HepG2 (cell line): Measurements from ENCODE around the gene ALDH1L2. TPM values are rescaled to one million over a fixed set of nuclear protein-coding genes. Genes with fewer than 3 reads are reported as not detected.

ENCODE experiments used
- BRCA1 ChIP-seq: sonication (generic); formaldehyde crosslinking; IDR thresholded peaks from 2 replicates; pipeline ENCODE4 v1.4.0; 2020; ENCODE audit warnings: missing genetic modification reagents
- HMG20B ChIP-seq: conservative IDR thresholded peaks from 2 replicates; pipeline ENCODE4 v1.6.1; 2016; ENCODE audit warnings: missing genetic modification reagents, missing compliant biosample characterization
- JARID2 ChIP-seq: sonication (generic); formaldehyde crosslinking; IDR thresholded peaks from 2 replicates; pipeline ENCODE4 v1.8.1; 2023; ENCODE audit warnings: missing genetic modification reagents, inconsistent platforms; ENCODE audit not compliant: insufficient replicate concordance
- PAF1 ChIP-seq: IDR thresholded peaks from 2 replicates; pipeline ENCODE4 v1.6.1; 2016; ENCODE audit warnings: missing genetic modification reagents, missing compliant biosample characterization
- REL ChIP-seq: sonication (generic); formaldehyde crosslinking; conservative IDR thresholded peaks from 2 replicates; pipeline ENCODE4 v1.8.0; 2022; ENCODE audit warnings: mild to moderate bottlenecking, missing genetic modification reagents, moderate library complexity
- TAF1 ChIP-seq: sonication (generic); formaldehyde crosslinking; IDR thresholded peaks from 2 replicates; pipeline ENCODE4 v1.4.0; 2020; ENCODE audit warnings: missing genetic modification reagents
- TBP ChIP-seq: sonication (generic); formaldehyde crosslinking; IDR thresholded peaks from 2 replicates; pipeline ENCODE4 v1.5.0; 2020; ENCODE audit warnings: missing genetic modification reagents
- ZFP1 ChIP-seq: IDR thresholded peaks from 2 replicates; pipeline ENCODE4 v1.6.1; 2016
- ZFP36 ChIP-seq: fragments of 150-350 bp; IDR thresholded peaks from 2 replicates; pipeline ENCODE4 v1.6.1; 2018; ENCODE audit warnings: borderline replicate concordance, low read length, low read depth; ENCODE audit not compliant: partially characterized antibody
- ZNF773 ChIP-seq: sonication (generic); formaldehyde crosslinking; IDR thresholded peaks from 2 replicates; pipeline ENCODE4 v1.4.0; 2020; ENCODE audit warnings: missing genetic modification reagents, borderline replicate concordance
- ZNF83 ChIP-seq: sonication (generic); formaldehyde crosslinking; IDR thresholded peaks from 2 replicates; pipeline ENCODE4 v1.4.0; 2020; ENCODE audit warnings: missing genetic modification reagents, mild to moderate bottlenecking, borderline replicate concordance
- polyA plus RNA-seq, 8 experiments: library from polyadenylated mRNA; depleted of rRNA in 3 of 8; stranded (reverse) in 7 of 8; unstranded in 1 of 8; fragments of >200 nt; fragmentation: Illumina TruSeq in 4 of 8; extraction: Trizol in 4 of 8; gene quantifications; 2 replicates each; pipeline versions ENCODE4 v1.2.1 to v1.2.3, GENCODE V29; 2011 to 2016; ENCODE audit warnings: low read depth in 4 of 8, missing spikeins in 1 of 8, mixed read lengths in 1 of 8; ENCODE audit not compliant: insufficient read depth in 1 of 8
- total RNA-seq, 5 experiments: library from RNA; depleted of rRNA; stranded (reverse); fragments of >200 nt; fragmentation: Illumina TruSeq; extraction: Trizol; gene quantifications; 2 replicates each; pipeline ENCODE4 v1.2.3, GENCODE V29; 2016; ENCODE audit warnings: low read depth in 1 of 5
- TF ChIP-seq, protein P1 (sequence below): sonication (generic); formaldehyde crosslinking; IDR thresholded peaks from 2 replicates; pipeline ENCODE4 v1.9.0; 2022; ENCODE audit warnings: missing genetic modification reagents, mild to moderate bottlenecking, borderline replicate concordance
- TF ChIP-seq, protein P2 (sequence below): sonication (generic); formaldehyde crosslinking; IDR thresholded peaks from 2 replicates; pipeline ENCODE4 v1.4.0; 2020; ENCODE audit warnings: missing genetic modification reagents
- TF ChIP-seq, protein P3 (sequence below): sonication (generic); formaldehyde crosslinking; IDR thresholded peaks from 2 replicates; pipeline ENCODE4 v1.4.0; 2020; ENCODE audit warnings: missing genetic modification reagents, borderline replicate concordance
- TF ChIP-seq, protein P4 (sequence below): sonication (generic); formaldehyde crosslinking; IDR thresholded peaks from 2 replicates; pipeline ENCODE4 v1.5.1; 2020; ENCODE audit warnings: mild to moderate bottlenecking, missing genetic modification reagents, borderline replicate concordance

Gene ALDH1L2
- total and polyA plus RNA-seq, 2 of the 13 experiments (the other 11 are each of a cell fraction or from before 2014, with no cell fraction given), result 0.40 to 4.6 TPM

DNA sequence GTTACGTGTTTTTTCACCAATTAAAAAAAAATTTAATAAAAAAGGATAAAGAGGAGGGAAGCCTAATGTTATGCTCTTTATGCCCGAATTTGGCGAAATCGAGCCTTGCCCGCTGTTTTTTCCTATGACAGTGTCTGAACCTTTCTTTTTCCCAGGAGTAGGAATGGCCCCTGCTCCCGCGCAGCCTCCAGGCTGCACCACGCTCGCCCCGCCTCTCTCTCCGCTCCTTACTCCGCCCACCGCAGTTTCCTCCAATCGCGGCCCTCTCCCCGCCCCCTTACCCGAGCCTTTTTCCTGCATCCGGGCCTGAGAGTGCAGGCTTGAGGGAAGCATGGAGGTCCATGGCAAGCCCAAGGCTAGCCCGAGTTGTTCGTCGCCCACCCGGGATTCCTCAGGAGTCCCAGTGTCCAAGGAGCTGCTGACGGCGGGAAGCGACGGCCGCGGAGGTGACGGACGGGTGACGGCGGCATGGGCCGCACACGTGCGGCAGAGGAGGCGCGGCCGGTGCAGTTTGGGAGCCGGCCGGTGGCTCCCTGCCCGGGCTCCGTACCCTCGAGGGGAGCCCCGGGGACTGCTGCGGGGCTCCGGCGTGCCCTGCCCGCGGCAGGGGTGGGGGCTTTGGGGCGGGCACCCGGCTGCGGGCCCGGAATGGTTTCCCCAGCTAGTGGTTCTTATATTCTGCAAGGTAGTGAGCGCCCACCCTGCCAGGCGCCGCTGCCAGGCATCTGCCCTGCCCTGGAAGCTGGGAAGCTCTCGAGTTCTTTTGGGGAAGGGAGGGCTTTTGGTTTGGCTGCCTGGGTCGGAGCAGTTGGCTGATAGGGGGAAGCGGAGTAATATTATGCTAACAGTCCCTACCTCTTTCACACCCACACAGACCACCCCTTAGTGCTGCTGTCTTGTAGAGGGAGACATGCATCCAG lies 98.0 kb downstream of the ALDH1L2 start, which contains the start of gene NOPCHAP1 (continued):
- TF ChIP-seq, protein P1, sequence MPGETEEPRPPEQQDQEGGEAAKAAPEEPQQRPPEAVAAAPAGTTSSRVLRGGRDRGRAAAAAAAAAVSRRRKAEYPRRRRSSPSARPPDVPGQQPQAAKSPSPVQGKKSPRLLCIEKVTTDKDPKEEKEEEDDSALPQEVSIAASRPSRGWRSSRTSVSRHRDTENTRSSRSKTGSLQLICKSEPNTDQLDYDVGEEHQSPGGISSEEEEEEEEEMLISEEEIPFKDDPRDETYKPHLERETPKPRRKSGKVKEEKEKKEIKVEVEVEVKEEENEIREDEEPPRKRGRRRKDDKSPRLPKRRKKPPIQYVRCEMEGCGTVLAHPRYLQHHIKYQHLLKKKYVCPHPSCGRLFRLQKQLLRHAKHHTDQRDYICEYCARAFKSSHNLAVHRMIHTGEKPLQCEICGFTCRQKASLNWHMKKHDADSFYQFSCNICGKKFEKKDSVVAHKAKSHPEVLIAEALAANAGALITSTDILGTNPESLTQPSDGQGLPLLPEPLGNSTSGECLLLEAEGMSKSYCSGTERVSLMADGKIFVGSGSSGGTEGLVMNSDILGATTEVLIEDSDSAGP, result peak; percentile 53; the same call in 1 of the 2 replicates
- TF ChIP-seq HMG20B (no peak), ZNF83 (peak; percentile 79; the same call in 1 of the 2 replicates), TAF1 (CRISPR knock-in tag) (peak; percentile 88), ZNF773 (CRISPR knock-in tag) (no peak), BRCA1 (no peak), JARID2 (CRISPR knock-in tag) (no peak), ZFP36 (no peak), REL (CRISPR knock-in tag) (no peak), PAF1 (CRISPR knock-in tag) (no peak), TBP (CRISPR knock-in tag) (no peak), ZFP1 (CRISPR knock-in tag) (no peak)
- TF ChIP-seq, protein P2, sequence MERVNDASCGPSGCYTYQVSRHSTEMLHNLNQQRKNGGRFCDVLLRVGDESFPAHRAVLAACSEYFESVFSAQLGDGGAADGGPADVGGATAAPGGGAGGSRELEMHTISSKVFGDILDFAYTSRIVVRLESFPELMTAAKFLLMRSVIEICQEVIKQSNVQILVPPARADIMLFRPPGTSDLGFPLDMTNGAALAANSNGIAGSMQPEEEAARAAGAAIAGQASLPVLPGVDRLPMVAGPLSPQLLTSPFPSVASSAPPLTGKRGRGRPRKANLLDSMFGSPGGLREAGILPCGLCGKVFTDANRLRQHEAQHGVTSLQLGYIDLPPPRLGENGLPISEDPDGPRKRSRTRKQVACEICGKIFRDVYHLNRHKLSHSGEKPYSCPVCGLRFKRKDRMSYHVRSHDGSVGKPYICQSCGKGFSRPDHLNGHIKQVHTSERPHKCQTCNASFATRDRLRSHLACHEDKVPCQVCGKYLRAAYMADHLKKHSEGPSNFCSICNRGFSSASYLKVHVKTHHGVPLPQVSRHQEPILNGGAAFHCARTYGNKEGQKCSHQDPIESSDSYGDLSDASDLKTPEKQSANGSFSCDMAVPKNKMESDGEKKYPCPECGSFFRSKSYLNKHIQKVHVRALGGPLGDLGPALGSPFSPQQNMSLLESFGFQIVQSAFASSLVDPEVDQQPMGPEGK (CRISPR knock-in tag), result 0 out of 2 replicates have a peak, but pooled peaks have one; percentile 11
- TF ChIP-seq, protein P3, sequence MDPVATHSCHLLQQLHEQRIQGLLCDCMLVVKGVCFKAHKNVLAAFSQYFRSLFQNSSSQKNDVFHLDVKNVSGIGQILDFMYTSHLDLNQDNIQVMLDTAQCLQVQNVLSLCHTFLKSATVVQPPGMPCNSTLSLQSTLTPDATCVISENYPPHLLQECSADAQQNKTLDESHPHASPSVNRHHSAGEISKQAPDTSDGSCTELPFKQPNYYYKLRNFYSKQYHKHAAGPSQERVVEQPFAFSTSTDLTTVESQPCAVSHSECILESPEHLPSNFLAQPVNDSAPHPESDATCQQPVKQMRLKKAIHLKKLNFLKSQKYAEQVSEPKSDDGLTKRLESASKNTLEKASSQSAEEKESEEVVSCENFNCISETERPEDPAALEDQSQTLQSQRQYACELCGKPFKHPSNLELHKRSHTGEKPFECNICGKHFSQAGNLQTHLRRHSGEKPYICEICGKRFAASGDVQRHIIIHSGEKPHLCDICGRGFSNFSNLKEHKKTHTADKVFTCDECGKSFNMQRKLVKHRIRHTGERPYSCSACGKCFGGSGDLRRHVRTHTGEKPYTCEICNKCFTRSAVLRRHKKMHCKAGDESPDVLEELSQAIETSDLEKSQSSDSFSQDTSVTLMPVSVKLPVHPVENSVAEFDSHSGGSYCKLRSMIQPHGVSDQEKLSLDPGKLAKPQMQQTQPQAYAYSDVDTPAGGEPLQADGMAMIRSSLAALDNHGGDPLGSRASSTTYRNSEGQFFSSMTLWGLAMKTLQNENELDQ (CRISPR knock-in tag), result no peak
- TF ChIP-seq, protein P4, sequence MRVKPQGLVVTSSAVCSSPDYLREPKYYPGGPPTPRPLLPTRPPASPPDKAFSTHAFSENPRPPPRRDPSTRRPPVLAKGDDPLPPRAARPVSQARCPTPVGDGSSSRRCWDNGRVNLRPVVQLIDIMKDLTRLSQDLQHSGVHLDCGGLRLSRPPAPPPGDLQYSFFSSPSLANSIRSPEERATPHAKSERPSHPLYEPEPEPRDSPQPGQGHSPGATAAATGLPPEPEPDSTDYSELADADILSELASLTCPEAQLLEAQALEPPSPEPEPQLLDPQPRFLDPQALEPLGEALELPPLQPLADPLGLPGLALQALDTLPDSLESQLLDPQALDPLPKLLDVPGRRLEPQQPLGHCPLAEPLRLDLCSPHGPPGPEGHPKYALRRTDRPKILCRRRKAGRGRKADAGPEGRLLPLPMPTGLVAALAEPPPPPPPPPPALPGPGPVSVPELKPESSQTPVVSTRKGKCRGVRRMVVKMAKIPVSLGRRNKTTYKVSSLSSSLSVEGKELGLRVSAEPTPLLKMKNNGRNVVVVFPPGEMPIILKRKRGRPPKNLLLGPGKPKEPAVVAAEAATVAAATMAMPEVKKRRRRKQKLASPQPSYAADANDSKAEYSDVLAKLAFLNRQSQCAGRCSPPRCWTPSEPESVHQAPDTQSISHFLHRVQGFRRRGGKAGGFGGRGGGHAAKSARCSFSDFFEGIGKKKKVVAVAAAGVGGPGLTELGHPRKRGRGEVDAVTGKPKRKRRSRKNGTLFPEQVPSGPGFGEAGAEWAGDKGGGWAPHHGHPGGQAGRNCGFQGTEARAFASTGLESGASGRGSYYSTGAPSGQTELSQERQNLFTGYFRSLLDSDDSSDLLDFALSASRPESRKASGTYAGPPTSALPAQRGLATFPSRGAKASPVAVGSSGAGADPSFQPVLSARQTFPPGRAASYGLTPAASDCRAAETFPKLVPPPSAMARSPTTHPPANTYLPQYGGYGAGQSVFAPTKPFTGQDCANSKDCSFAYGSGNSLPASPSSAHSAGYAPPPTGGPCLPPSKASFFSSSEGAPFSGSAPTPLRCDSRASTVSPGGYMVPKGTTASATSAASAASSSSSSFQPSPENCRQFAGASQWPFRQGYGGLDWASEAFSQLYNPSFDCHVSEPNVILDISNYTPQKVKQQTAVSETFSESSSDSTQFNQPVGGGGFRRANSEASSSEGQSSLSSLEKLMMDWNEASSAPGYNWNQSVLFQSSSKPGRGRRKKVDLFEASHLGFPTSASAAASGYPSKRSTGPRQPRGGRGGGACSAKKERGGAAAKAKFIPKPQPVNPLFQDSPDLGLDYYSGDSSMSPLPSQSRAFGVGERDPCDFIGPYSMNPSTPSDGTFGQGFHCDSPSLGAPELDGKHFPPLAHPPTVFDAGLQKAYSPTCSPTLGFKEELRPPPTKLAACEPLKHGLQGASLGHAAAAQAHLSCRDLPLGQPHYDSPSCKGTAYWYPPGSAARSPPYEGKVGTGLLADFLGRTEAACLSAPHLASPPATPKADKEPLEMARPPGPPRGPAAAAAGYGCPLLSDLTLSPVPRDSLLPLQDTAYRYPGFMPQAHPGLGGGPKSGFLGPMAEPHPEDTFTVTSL (CRISPR knock-in tag), result no peak
